GM18858 (cell line): ENCODE measurements around the gene BTBD3.

Experiments
- ATAC-seq: cut with Tn5 transposase; IDR thresholded peaks from one replicate; pipeline ENCODE4 v1.9.1; 2021; ENCODE audit not compliant: unreplicated experiment

BTBD3 gene

DNA sequence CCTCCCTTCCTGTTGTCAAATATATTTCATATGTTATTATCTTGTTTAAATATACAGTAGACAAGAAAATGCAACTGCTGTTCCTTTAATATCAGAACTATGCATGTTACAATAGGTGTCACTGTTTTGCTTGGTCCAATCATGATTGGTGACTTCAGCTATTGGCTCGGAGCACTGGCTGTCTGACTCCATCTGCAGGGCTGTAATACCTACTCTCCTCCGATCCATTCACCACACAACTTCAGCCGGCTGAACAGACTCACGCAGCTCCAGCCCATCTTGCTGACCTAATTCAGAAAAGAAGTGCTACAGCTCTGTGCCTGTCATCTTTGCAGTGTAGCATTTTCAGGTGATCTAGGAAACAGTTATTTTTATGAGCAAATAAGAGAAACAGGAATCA is at the start of gene BTBD3:
Gene BTBD3, plus strand, starts transcription at position 231 of the 400 bp plus-strand sequence. CDS start 383 bp downstream, outside the sequence.
- peak; percentile 88 for ATAC-seq

DNA sequence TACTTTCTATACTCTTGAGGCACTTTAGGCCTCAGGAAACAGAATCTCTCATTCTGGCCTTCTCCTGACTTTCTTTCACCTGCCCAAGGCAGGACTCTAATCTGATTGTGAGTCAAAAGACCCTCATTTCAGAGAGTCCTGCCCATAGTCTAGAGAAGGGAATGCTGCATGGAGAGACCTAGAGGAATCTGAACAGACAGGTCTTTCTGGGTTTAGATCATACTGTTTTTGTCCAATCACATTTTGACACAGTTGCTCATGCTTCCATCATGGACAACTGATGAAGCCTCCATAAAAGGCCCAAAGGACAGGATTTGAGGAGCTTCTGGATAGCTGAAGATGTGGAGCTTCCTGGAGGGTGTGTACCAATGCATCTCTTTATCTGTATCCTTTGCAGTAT is 48.1 kb upstream of the BTBD3 start:
- ATAC-seq: no peak

DNA sequence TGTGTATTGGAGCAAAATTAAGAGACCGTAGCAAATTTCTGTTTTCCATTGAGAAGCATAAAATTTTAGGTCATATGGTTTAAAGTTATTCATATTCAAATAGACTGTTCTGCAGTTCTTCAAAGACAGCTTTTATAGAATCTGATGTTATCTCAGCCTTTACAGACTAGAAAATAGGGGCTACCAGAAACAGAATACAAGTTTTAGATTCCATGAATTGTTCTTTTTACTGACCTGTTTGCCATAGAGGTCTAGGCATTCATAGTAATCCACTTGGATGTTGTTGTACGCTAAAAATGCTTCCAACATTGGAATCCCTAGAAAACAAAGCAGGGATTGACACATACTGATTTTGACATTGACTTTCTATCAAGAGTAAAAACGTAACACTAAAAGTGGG is 47.3 kb upstream of the BTBD3 start:
- ATAC-seq: no peak

DNA sequence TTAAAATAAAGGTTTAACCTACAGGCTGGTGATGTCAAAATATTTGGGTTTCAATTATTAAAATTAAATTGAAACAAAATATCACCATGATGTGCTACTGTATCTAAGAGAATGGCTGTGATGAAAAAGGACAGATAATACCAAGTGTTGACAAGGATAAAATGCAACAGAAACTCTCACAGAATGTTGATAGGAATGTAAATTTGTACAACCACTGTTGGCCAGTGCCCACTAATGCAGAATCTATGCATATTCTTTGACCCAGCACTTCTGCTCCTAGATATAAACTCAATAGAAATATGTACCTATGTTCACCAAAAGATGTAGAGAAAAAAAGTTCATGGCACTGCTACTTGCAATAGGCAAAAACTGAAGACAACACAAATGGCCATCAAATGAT is 41.1 kb upstream of the BTBD3 start:
- ATAC-seq: no peak

GRCh38 chr20:11880680-11881079 is 37.0 kb upstream of the BTBD3 start:
- no peak for ATAC-seq

DNA sequence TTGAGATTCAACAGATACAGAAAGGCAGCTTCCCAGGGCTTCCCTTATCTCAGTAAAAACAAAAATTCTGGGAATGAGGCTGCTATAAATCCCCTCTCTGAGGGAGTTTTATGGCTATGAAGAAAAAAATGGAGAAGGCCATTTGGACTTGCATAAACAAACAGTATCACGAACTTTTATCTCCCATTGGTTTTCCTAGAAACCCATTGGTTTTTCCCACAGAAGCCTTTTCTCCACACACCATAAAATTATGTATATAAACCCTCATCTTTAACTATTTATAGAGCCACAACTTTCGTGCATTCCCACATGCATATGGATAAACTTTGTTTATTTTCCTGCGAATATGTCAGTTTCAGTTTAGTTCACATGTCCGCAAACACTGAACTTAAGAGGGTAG is 36.2 kb upstream of the BTBD3 start:
- ATAC-seq: no peak

DNA sequence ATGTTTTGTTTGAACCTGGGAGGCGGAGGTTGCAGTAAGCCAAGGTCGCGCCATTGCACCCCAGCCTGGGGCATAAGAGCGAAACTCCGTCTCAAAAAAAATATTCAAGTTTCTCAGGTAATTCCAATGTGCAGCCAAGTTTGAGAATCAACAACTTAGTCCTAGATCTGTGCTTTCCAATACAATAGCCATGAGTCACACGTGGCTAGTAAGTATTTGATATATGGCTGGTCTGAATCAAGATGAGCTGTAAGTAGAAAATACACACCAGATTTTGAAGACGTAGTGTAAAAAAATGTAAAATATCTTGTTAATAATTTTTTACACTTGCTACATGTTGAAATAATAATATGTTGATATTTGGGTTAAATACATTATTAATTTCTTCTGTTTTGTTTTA is 35.0 kb upstream of the BTBD3 start:
- no peak for ATAC-seq

GRCh38 chr20:11888648-11889047 is 29.0 kb upstream of the BTBD3 start:
- no peak for ATAC-seq

DNA sequence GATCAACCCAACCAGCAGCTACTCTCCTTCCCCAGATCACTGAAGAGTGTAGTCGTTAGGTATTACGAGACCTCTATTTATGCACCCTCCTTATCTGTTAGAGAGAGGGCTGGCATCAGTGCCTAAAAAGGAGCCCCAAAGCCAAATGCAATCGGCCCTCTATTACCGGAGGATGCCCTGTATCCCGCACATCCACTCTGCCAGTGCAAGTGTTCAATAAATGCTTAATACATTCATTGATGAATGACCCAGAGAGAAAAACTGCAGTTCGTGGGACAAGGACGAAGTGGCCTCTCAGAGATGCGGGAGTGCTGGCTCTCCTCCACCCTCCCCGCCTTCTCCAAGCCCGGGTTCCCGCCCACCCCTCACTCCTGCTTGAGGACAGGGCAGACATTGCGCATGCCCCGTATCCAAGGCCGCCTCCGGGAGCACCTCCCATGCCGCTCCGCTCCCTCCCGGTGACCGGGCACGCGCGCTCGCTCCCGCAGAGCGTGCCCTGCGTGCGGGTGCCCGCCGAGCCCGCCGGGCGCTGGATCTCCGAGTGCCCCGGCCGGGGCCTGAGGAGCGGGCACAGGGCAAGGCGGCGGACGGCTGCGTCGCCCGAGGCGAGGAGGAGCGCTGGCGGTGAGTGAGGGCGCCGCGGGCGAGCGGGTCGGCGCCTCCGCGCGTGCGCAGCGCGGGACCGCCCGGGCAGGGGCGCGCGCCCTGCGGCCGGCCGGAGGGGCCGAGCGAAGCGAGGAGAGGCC is 27.2 kb upstream of the BTBD3 start:
- peak; percentile 55 for ATAC-seq

GRCh38 chr20:11891077-11891775 is 26.5 kb upstream of the BTBD3 start:
- peak; percentile 15 for ATAC-seq

DNA sequence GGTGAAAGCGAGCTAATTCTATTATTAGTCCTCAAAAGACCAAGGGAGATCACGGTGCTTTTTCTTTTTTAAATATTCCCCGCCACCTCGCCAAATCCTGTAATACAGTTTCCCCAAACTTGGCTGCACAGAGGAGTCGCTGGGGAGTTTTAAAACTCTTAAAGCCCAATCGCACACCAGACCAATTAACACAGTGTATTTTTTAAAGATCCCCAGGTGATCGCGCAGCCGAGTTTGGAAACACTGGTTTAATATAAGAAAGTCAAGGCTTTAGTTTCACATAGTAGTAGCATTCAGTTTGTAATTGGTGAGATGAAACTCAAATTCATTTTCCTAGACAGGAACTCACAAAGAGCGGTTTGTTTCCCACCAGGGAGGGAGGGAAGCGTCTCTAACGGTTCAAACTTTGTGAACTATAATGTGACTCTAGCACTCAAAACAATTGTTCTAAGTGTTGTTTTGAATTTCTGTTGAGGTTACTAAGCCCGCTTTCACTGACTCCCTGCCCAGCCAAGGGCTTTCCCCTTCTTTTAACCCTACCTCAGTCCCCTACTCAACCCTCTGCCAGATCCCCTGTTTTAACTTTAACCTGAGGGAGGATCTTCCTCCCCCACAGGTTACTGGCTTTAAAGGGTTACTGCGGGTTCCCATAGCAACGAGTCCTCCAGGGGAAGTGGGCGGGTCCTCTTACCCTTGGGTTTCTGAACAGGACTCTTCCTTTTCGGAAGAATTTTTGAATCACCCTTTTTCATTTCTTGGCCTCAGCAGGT is 25.7 kb upstream of the BTBD3 start:
- ATAC-seq: peak; percentile 53

- no peak for ATAC-seq
Measured at GRCh38 chr20:11894062-11894461, 23.6 kb upstream of the BTBD3 start.

GRCh38 chr20:11895861-11896387 is 21.8 kb upstream of the BTBD3 start:
- no peak for ATAC-seq

- no peak for ATAC-seq
Measured at GRCh38 chr20:11901127-11901526, 16.6 kb upstream of the BTBD3 start.

- ATAC-seq: no peak
Measured at GRCh38 chr20:11902285-11902697, 15.4 kb upstream of the BTBD3 start.

- no peak for ATAC-seq
Measured at GRCh38 chr20:11905460-11906179, 12.1 kb upstream of the BTBD3 start.

DNA sequence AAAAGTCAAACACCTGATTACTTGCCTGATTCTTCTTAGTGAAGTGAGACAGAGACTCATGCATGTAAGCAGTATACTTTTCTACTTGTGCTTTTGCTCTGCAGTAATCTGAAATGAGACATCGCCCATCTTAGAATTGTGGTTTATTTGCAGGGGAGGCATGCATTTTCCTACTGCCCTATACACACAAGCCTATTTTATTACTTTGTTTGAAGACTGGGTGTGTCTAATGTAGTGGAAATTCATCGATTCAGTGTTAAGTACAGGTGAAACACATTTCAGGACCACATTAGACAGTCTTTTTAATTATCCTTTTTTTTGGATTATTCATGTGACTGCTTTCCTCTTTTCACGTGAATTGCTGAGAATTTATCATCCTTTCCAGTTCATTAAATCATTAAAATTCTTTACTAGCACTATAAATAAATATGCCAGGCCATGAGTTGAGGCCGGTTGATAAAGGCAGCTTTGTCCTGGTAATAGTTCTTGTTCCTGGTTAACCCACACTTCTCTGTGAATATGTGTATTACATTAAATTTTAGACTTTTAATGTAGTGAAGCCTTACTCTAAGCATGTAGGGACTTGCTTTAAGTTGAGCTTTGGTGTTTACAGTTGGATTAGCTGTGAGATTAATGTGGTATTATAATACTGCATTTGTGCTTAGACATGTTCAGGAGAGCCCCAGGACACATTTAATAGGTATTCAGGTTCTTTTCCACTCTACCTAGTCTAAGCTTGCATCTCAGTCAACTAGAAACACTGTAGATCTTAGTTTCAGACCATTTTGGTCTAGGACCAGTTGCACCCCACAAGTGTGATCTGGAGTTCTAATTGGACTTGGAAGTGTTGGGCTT is 10.8 kb upstream of the BTBD3 start:
- ATAC-seq: no peak

DNA sequence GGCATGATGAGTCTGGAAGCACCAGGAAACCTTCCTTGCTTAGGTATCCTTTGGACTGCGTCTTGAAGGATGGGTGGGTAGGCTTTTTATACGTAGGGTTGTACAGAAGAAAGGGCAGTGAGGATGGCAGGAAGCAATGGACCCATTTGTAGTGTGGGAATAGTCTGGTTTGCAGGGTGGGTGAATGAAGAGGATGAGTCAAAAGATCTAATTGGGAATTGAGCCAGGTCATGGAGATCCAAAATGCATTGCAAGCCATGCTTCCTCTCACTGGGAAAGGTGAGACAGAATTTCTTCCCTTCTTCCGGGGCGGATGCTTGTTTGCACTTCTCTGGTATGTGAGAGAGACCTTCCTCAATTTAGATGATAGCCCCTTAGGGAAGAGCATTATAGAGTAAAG is 10.1 kb upstream of the BTBD3 start:
- no peak for ATAC-seq

DNA sequence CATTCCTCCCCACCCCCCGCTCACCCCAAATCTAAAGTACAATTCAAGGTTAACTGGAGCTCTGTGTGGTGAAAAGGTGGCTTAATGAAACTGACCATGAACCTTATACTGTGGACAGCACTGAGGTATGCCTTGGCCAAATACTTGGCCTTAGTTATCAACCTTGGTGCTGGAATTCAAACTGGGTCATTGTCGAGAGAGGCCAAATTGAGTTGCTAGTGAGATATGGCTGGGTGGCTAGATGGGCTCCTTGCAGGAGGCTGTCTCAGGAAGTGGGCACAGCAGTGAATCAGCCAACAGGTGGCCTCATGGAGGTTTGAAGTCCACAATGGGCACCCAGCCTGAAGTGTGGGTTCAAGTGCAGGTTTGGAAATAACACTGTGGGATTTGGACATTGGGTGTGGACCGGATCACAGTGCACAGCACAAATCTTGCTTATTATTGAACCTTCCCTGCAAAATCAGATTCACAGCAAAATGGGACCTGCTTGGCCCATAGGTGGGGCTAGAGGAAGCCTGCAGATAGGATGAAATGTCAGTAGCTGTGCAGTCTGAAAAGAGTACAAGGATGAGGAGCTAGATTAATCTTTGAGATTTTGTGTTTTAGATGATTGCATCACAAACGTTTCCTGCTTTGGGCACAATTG is 5.6 kb upstream of the BTBD3 start:
- peak; percentile 47 for ATAC-seq
